GM18498 (cell line): ENCODE data around the gene SEMA3G.

Experiments used
- ATAC-seq: cut with Tn5 transposase; IDR thresholded peaks from one replicate; pipeline ENCODE4 v1.9.1; 2021; ENCODE audit warnings: mild to moderate bottlenecking, moderate library complexity; ENCODE audit not compliant: unreplicated experiment

SEMA3G gene

GRCh38 chr3:52444860-52445793 lies at the start of gene SEMA3G:
SEMA3G (minus strand) TSS chr3:52445103; CDS start chr3:52445027, 76 bp downstream.
- ATAC-seq: peak; percentile 92

- no peak for ATAC-seq
These were observed 49.5 kb upstream of the SEMA3G start for GRCh38 chr3:52494445-52494844.

GRCh38 chr3:52493232-52494017 lies 48.5 kb upstream of the SEMA3G start:
- no peak for ATAC-seq

- no peak for ATAC-seq
These were observed 47.2 kb upstream of the SEMA3G start for GRCh38 chr3:52492059-52492458.

- ATAC-seq: no peak
These were observed 46.1 kb upstream of the SEMA3G start for GRCh38 chr3:52490939-52491526.

GRCh38 chr3:52490035-52490938 lies 45.4 kb upstream of the SEMA3G start:
- ATAC-seq: no peak

GRCh38 chr3:52489453-52489852 lies 44.5 kb upstream of the SEMA3G start:
- no peak for ATAC-seq

GRCh38 chr3:52488746-52489145 lies 43.8 kb upstream of the SEMA3G start:
- no peak for ATAC-seq

- no peak for ATAC-seq
These were observed 43.1 kb upstream of the SEMA3G start for GRCh38 chr3:52487788-52488691.

GRCh38 chr3:52487050-52487787 lies 42.3 kb upstream of the SEMA3G start:
- no peak for ATAC-seq

GRCh38 chr3:52484680-52485461 lies 40.0 kb upstream of the SEMA3G start:
- ATAC-seq: no peak

- no peak for ATAC-seq
These were observed 38.9 kb upstream of the SEMA3G start for GRCh38 chr3:52483577-52484381.

- ATAC-seq: no peak
These were observed 38.2 kb upstream of the SEMA3G start for GRCh38 chr3:52483081-52483480.

- ATAC-seq: no peak
These were observed 37.1 kb upstream of the SEMA3G start for GRCh38 chr3:52481819-52482521.

- no peak for ATAC-seq
These were observed 36.1 kb upstream of the SEMA3G start for GRCh38 chr3:52480768-52481715.
